Common myeloid progenitor, CD34-positive (primary cell): ENCODE measurements around the gene HELT.
"Not testable (repeated sequence)": the region's sequence is repeated elsewhere in the genome, so short reads cannot be mapped to it uniquely, and the experiment has no call there.

Experiments used
- CTCF ChIA-PET: fragments of 350-600 bp; sonication (Branson Sonifier 250); formaldehyde crosslinking; loops from one replicate; lab custom pipeline; 2021; ENCODE audit warnings: antibody characterized with exemption; lab: Charles Lee
- POLR2A ChIA-PET: fragments of 350-600 bp; sonication (Branson Sonifier 250); formaldehyde crosslinking; loops from one replicate; lab custom pipeline; 2021; ENCODE audit warnings: antibody characterized with exemption; lab: Charles Lee
- DNase-seq, 3 donors: peaks; one replicate each; pipeline versions ENCODE4 v3.0.0 to v3.0.0-alpha.2; 2013
- H3K27ac ChIP-seq, 2 experiments: 1 replicate in 1 of 2; 2 replicates in 1 of 2; pipeline ENCODE4 v1.7.0; 2013; ENCODE audit warnings: inconsistent platforms in 2 of 2, low read length in 2 of 2, mild to moderate bottlenecking in 2 of 2, low read depth in 1 of 2, moderate library complexity in 1 of 2; ENCODE audit not compliant: severe bottlenecking in 2 of 2, insufficient read depth in 1 of 2, poor library complexity in 1 of 2
- H3K27me3 ChIP-seq, 5 experiments: replicated peaks in 2 of 5; 1 replicate in 3 of 5; 2 replicates in 2 of 5; pipeline versions ENCODE4 v1.6.1 to v1.7.0; 2013; ENCODE audit warnings: low read length in 4 of 5, mild to moderate bottlenecking in 2 of 5, moderate library complexity in 2 of 5, inconsistent platforms in 1 of 5; ENCODE audit not compliant: insufficient read depth in 5 of 5, control insufficient read depth in 4 of 5
- H3K36me3 ChIP-seq, 4 experiments: 1 replicate in 2 of 4; 2 replicates in 2 of 4; pipeline versions ENCODE4 v1.6.1 to v1.7.0; 2013; ENCODE audit warnings: low read length in 3 of 4, control low read depth in 1 of 4, mild to moderate bottlenecking in 1 of 4; ENCODE audit not compliant: control insufficient read depth in 4 of 4, insufficient read depth in 4 of 4
- H3K4me1 ChIP-seq, 4 experiments: 1 replicate in 3 of 4; 2 replicates in 1 of 4; pipeline versions ENCODE4 v1.6.1 to v1.7.1; 2013; ENCODE audit warnings: low read length in 3 of 4, mild to moderate bottlenecking in 3 of 4, control low read depth in 1 of 4, inconsistent platforms in 1 of 4, moderate library complexity in 1 of 4; ENCODE audit not compliant: control insufficient read depth in 4 of 4, insufficient read depth in 4 of 4; ENCODE audit errors: control extremely low read depth in 1 of 4
- H3K4me3 ChIP-seq, 7 experiments: 1 replicate in 4 of 7; 2 replicates in 3 of 7; pipeline versions ENCODE4 v1.5.1 to v1.7.0; 2013; ENCODE audit warnings: mild to moderate bottlenecking in 7 of 7, low read length in 6 of 7, moderate library complexity in 6 of 7, inconsistent platforms in 2 of 7, low read depth in 2 of 7, control low read depth in 1 of 7; ENCODE audit not compliant: insufficient read depth in 4 of 7, control insufficient read depth in 1 of 7; ENCODE audit errors: extremely low read depth in 1 of 7
- H3K9me3 ChIP-seq, 5 experiments: 1 replicate in 4 of 5; 2 replicates in 1 of 5; pipeline versions ENCODE4 v1.6.1 to v1.7.1; 2013; ENCODE audit warnings: low read length in 4 of 5, mild to moderate bottlenecking in 2 of 5, inconsistent platforms in 1 of 5, low read depth in 1 of 5, moderate library complexity in 1 of 5; ENCODE audit not compliant: control insufficient read depth in 4 of 5, insufficient read depth in 2 of 5; ENCODE audit errors: control extremely low read depth in 1 of 5
- WGBS: methylation state at CpG from one replicate; pipeline ENCODE4 v1.1.5; 2013; ENCODE audit not compliant: insufficient coverage; 5-methylcytosine and 5-hydroxymethylcytosine counted together

Gene HELT

GRCh38 chr4:184997656-184998055 is 20.6 kb upstream of the HELT start:
- CTCF ChIA-PET, result interaction anchor here (0.6 to 1.7 kb wide), 4 partner anchors 8 to 128 kb away, joined by 3 to 4 read pairs (median 4); no protein-coding TSS in a partner anchor
- H3K27ac ChIP-seq, H3K36me3 ChIP-seq, POLR2A ChIA-PET, DNase-seq, H3K27me3 ChIP-seq, H3K4me1 ChIP-seq, H3K9me3 ChIP-seq, H3K4me3 ChIP-seq: not testable (repeated sequence)

GRCh38 chr4:185002784-185003183 is 15.5 kb upstream of the HELT start:
- peaks cover 0 to 11% (median 4%) of the 10 kb centered on the region in 5 experiments for H3K27me3 ChIP-seq
- CTCF ChIA-PET, result interaction anchor here (0.9 kb wide), 1 partner anchor 7 kb away, joined by 3 read pairs; no protein-coding TSS in a partner anchor
- no peaks in the 10 kb centered on the region for H3K9me3 ChIP-seq
- 95% methylated on average over 10 of the region's 11 CpGs for WGBS
- DNase-seq, result no peak
- H3K27ac ChIP-seq, result no peak overlapping the region
- H3K4me3 ChIP-seq, result no peak overlapping the region
- POLR2A ChIA-PET, result no interaction called here
- H3K36me3 ChIP-seq, result no peaks in the 10 kb centered on the region
- peaks cover 0 to 8% (median 3%) of the 10 kb centered on the region in 4 experiments for H3K4me1 ChIP-seq

- 97% methylated on average over 16 of the region's 19 CpGs for WGBS
- H3K4me3 ChIP-seq, result no peak overlapping the region
- no peaks in the 10 kb centered on the region for H3K9me3 ChIP-seq
- no peak for DNase-seq
- H3K27ac ChIP-seq, result no peak overlapping the region
- ChIA-PET CTCF (interaction anchor here (0.9 to 1.1 kb wide), 2 partner anchors 10 to 15 kb away, joined by 3 read pairs; no protein-coding TSS in a partner anchor), POLR2A (no interaction called here)
- peaks cover 0 to 8% (median 3%) of the 10 kb centered on the region in 4 experiments for H3K4me1 ChIP-seq
- no peaks in the 10 kb centered on the region for H3K36me3 ChIP-seq
- H3K27me3 ChIP-seq, result peaks cover 0 to 13% (median 10%) of the 10 kb centered on the region in 5 experiments
Observed at GRCh38 chr4:185003596-185004351, 14.5 kb upstream of the HELT start.

GRCh38 chr4:185004562-185005218 is 13.6 kb upstream of the HELT start:
- 41% methylated on average over 17 of the region's 22 CpGs for WGBS
- peaks cover 0 to 8% (median 3%) of the 10 kb centered on the region in 4 experiments for H3K4me1 ChIP-seq
- no peak for DNase-seq
- POLR2A ChIA-PET, result no interaction called here
- H3K27me3 ChIP-seq, result peaks cover 0 to 18% (median 13%) of the 10 kb centered on the region in 5 experiments
- H3K36me3 ChIP-seq, result no peaks in the 10 kb centered on the region
- CTCF ChIA-PET, result interaction anchor here (0.7 to 2.3 kb wide), 11 partner anchors 8 to 258 kb away, joined by 3 to 9 read pairs (median 3); no protein-coding TSS in a partner anchor
- H3K27ac ChIP-seq, result no peak overlapping the region
- H3K4me3 ChIP-seq, result peak overlapping the region in 3 of 7 experiments; percentile 52 to 59 (median 57)
- no peaks in the 10 kb centered on the region for H3K9me3 ChIP-seq

- POLR2A ChIA-PET, result no interaction called here
- 0% methylated on average over 19 of the region's 22 CpGs for WGBS
- peaks cover 0 to 8% (median 3%) of the 10 kb centered on the region in 4 experiments for H3K4me1 ChIP-seq
- H3K27ac ChIP-seq, result no peak overlapping the region
- H3K9me3 ChIP-seq, result no peaks in the 10 kb centered on the region
- CTCF ChIA-PET, result interaction anchor here (0.6 to 2.3 kb wide), 17 partner anchors 8 to 259 kb away, joined by 3 to 9 read pairs (median 3); no protein-coding TSS in a partner anchor
- H3K4me3 ChIP-seq, result peak overlapping the region in 4 of 7 experiments; percentile 17 to 59 (median 54)
- H3K27me3 ChIP-seq, result peaks cover 0 to 23% (median 13%) of the 10 kb centered on the region in 5 experiments
- no peaks in the 10 kb centered on the region for H3K36me3 ChIP-seq
- peak; percentile 76 to 89 (median 83) for DNase-seq
Observed at GRCh38 chr4:185005219-185005819, 13.0 kb upstream of the HELT start.

- POLR2A ChIA-PET, result no interaction called here
- Histone ChIP-seq H3K36me3 (no peaks in the 10 kb centered on the region), H3K4me1 (peaks cover 0 to 16% (median 3%) of the 10 kb centered on the region in 4 experiments), H3K4me3 (no peak overlapping the region), H3K9me3 (no peaks in the 10 kb centered on the region), H3K27me3 (peaks cover 0 to 73% (median 46%) of the 10 kb centered on the region in 5 experiments), H3K27ac (no peak overlapping the region)
- peak in 2 of 3 donors; percentile 50 for DNase-seq
- WGBS, result 40% methylated on average over 8 of the region's 8 CpGs
- CTCF ChIA-PET, result interaction anchor here (0.8 to 2.0 kb wide), 10 partner anchors 11 to 266 kb away, joined by 3 to 8 read pairs (median 4); no protein-coding TSS in a partner anchor
Observed at GRCh38 chr4:185011408-185011807, 6.9 kb upstream of the HELT start.
